Endometrial microvascular endothelial cells (primary cell): ENCODE measurements around the gene CEMIP2. TPM values are rescaled to one million over a fixed set of nuclear protein-coding genes. Genes with fewer than 3 reads are reported as not detected.

Experiments
- in situ Hi-C: cut with HindIII; loops from 2 replicates; pipeline ENCODE4 v1.10.0; 2017; ENCODE audit warnings: low sequenced_read_pairs, low pct_unique_long_range_greater_than_20kb; ENCODE audit errors: inconsistent ontology term
- total RNA-seq: library from RNA; depleted of rRNA; stranded (reverse); fragments of >200 nt; gene quantifications from one replicate; pipeline ENCODE4 v1.2.3, GENCODE V29; 2015; ENCODE audit errors: inconsistent ontology term

The CEMIP2 gene
- total RNA-seq, 1 donor from 2014 or later: 48.3 TPM

DNA sequence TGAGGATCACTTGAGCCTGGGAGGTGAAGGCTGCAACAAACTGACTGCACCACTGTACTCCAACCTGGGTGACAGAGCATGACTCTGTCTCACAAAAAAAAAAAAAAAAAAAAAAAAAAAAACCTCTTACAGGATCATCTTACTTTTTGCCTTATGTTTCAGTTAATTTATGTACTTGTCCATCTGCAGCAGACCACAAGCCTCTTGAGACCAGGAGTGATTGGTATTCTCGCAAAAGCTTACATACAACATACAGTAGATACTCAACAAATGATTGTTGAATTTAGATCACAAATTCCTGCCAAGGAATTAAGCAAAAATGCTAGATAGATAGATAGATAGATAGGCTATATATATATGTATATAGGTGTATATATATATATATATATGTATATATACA, 12.4 kb downstream of the CEMIP2 start:
- in situ Hi-C loops: no loop called here

GRCh38 chr9:71755230-71755629, 13.1 kb downstream of the CEMIP2 start:
- in situ Hi-C loops: no loop called here

GRCh38 chr9:71754151-71754550, 14.2 kb downstream of the CEMIP2 start:
- in situ Hi-C loops: no loop called here

DNA sequence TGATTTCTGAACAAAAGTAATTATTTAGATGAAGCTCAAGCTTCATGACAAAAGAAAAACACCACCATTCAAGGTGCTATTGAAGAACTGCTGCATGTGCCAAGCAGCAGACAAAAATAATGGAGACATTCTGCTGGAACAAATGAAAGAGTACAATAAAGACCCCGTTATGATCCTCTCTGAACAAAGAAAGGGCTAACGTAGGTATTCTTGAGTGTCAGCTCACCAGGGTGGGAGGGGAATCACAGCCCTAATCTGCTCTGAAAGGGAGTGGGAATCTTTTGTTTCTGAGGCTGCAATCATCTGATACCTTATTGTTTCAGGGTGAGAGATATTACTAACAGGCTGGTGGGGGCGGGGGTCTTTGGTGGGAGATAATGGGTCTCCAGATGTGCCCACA, 15.4 kb downstream of the CEMIP2 start:
- in situ Hi-C loops: no loop called here

DNA sequence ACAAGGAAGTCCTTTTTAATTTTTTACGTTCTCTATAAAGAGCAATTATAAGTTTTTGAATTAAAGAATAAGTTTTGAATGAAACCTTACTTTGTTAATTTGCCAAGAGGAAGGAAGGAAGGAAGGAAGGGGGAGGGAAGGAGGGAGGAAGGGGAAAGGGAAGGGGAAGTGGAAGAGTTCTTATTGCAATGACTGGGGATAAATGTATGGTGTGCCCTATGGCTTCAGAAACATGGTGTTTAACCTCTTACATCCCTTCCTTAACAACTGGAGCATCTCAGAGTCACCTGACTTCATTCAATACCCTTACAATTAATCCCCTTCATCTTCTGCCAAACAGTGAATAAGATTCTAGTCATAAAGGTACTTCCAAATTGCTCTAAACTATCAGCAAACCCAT, 16.0 kb downstream of the CEMIP2 start:
- in situ Hi-C loops: no loop called here

DNA sequence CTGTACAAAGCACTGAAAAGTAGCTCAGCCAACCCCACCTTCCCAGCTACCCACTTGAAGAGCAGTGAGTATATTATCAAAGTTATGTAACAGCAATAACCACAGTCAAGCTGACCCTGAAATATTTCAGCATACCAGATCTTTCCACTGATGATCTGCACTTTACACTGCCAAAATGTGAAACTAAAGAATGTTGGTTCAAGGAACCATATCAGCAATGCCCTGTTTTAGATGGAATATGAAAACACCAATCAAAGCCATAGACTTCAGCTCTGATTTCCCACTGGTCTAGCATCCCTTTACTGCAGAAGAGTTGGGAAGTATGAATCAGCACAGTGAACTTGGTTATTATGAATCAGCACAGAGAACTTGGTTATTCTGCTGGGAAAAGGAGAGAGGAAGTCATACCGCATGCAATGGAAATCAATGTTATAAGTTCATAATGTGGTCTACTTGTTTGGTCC, 20.0 kb downstream of the CEMIP2 start:
- in situ Hi-C loops: no loop called here

GRCh38 chr9:71747576-71747975, 20.7 kb downstream of the CEMIP2 start:
- in situ Hi-C loops: no loop called here

DNA sequence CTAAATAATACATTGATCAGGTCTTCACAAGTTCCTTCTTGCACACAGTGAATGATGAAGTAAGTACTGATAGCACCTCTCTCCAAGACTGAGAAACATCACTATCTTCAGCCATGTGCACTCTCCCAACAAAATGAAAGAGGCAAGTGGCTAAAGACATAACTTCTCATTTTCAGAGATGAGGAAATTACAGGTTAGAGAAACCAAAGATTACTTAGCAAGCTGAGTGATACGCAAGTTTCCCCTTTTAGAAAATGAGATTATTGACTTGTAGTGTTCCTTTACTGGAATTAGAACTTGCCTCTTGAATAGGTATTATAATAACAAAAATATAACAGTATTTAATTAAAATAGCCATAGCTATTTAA, 21.6 kb downstream of the CEMIP2 start:
- in situ Hi-C loops: no loop called here

GRCh38 chr9:71746023-71746757, 22.1 kb downstream of the CEMIP2 start:
- in situ Hi-C loops: no loop called here

DNA sequence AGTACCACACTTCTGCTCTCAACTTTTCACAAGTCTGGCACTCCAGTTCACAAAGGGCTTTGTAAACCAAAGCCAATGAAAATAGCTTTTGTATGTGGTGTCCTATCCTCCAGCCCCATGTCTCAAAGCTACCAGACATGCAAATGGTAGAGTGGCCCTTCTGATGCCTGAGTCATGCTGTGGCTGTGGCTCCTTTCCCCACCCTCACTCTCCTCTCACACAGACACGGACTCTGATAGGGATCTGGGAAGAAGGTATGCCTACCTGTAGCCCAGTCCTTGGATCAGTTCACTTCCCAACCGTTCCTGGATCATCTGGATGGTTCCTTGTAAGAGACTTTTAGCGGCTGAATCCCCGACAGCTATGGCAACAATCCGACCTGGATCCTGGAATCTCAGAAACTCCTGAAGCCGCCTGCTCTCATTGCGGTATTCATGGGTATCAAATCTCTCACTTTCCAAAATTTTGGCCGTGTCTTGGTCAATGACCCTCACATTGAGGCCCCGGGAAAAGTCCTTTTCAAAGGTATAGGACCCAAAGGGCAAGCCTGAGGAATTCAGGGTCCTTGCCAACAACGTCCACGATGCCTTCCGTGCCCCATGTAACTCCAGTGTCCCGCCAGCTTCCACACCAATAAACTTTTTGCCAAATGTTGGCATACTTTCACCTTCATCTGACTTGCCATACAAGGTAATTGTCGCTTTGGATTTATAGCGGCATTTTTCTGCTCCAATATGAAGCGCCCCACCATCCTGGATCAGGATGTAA, 23.4 kb downstream of the CEMIP2 start:
- in situ Hi-C loops: no loop called here

DNA sequence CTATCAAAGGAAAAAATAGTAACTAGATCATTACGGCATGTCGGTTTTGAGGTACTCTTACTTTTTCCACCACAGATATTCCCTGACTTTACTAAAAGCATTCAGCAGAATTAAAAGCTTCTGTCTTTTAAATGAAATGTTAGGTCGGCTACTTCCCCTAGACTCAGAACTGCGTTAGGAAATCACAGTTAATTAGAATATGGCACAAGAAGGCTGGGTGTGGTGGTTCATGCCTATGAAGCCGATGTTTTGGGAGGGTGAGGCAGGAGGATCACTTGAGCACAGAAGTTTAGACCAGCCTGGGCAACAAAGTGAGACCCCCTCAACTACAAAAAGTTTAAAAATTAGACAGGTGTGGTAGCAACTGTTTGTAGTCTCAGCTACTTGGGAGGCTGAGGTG, 24.4 kb downstream of the CEMIP2 start:
- in situ Hi-C loops: no loop called here

- in situ Hi-C loops: no loop called here
Measured at GRCh38 chr9:71743217-71743705, 25.1 kb downstream of the CEMIP2 start.

GRCh38 chr9:71742703-71743102, 25.6 kb downstream of the CEMIP2 start:
- in situ Hi-C loops: no loop called here

GRCh38 chr9:71741926-71742648, 26.2 kb downstream of the CEMIP2 start:
- in situ Hi-C loops: no loop called here

DNA sequence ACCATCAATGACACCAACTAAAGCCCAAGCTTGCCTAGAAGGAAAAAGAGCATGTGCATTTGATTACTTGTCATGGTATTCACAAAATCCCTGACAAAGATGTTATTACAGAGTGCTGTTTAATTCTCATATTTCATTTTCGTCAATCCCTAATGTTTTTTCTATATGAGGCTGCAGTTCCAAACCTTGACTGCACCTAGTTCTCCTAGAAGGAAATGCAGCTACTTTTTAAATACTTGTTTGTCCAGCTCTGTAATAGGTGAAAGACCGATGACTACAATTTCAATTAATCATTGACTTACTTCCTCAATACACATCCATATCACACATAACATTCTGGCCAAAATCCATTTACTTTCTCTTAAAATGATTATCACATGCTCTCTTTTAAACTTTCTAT, 28.1 kb downstream of the CEMIP2 start:
- in situ Hi-C loops: no loop called here

- in situ Hi-C loops: no loop called here
Measured at GRCh38 chr9:71737455-71737854, 30.9 kb downstream of the CEMIP2 start.

DNA sequence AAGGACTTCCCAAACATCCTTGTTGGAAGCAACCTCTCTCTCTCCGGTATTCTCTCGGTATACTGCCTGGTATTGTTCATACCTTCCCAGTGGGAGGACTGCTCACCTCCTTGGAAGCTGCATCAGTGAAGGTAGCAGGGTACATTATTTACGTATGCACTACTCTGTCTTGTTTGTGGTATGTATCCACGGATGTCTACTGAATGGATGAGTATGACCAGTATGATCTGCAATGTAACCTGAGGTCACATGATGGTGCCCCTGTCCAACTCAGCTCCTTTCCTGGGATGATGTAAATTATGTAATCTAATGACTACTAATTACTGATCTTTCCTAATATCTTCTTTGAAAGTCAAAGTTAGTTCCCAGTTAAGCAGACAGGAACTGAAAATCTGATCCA, 32.1 kb downstream of the CEMIP2 start:
- in situ Hi-C loops: no loop called here

GRCh38 chr9:71734950-71735349, 33.4 kb downstream of the CEMIP2 start:
- in situ Hi-C loops: no loop called here

DNA sequence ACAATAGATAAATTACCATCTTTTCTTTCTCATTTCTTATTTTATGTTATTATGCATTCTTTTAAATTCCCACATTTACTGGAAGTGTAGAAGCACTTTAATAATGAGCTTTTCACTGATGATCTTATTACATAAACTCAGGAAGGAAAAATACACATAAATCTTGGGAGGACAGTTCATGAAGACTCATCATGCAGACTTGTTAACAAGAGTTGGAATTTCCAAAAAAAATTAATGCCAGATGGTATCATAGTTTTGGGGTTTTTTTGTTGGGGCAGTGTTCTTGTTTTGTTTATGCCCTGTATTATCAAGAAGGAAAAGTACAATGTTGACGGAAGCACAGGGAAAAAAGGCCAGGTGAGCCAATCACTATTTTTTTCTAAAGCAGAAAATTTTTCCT, 35.1 kb downstream of the CEMIP2 start:
- in situ Hi-C loops: no loop called here
